C1 segment of cervical spinal cord (tissue), 14 donors: ENCODE data around the gene RETREG1.

Experiments used
- DNase-seq, 14 donors: peaks; one replicate each; lab custom pipeline; 2025; lab: John Stamatoyannopoulos, UW

Gene RETREG1

DNA sequence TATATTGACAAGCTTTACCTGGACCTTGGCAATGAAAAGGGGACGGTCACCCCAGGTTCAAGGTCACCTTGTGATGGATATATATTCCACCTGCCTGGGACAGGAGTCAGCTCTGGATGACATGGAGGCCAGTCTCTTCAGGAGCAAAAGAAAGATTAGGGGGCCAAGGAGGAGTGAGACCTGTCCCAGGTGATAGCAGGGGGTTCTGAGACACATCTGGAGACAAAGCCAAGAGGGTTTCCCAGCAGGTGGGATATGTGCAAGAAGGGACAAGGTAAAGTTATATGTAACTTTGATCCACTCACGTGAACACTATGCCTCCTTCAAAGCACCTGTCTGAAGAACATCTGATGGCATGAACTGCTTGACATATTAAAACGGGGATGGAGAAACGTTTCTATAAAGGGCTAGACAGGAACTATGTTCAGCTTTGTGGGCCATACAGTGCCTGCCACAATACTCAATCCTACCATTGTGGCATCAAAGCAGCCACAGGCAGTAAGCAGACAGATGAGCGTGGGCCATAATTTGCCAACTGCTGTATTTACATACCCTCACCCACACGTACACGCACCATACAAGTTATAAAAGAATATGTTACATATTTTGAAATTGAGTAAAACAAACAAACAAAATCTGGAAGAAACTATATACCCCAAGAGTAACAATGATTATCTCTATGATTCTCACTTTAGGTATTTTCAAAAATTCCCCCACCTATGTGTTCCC is 88.3 kb downstream of the RETREG1 start:
- DNase-seq, result no peak

DNA sequence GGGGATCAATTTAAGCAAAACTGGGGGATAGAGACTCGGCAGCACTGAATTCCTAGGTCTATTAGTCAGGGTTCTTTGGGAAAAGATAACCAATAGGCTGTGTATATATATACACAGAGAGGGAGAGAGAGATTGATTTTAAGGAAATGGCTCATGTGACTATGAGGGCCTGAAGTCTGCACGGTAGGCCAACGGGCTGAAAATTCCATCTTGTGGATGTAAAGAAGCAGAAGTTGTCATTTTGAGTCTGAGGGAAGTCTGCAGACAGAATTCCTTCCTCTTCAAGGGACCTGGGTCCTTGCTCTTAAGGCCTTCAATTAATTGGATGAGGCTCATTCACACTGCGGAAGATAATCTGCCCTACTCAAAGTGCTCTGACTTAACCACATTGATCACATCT is 91.1 kb downstream of the RETREG1 start:
- DNase-seq, result no peak

- no peak for DNase-seq
Measured at GRCh38 chr5:16524286-16524685, 92.5 kb downstream of the RETREG1 start.

GRCh38 chr5:16521521-16522483 is 95.0 kb downstream of the RETREG1 start:
- DNase-seq, result no peak

DNA sequence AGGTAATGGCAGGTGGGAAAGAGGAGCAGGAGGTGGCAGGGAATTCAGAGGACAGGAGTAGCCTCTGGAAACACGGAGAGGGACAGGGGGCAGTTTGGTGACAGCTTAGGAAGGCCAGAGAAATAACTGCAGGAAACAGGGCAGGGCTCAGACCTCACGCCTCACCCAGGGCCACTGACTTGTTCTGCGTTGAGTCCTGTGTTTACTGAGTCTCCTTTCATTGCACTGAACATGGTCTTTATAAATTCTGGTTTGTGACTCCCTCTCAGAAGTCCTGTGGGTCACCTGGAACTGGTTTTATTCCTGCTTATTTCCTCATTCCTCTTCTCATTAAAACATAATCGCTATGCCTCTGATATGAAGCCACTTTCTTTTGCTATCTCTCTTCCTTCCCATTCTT is 96.0 kb downstream of the RETREG1 start:
- no peak for DNase-seq

DNA sequence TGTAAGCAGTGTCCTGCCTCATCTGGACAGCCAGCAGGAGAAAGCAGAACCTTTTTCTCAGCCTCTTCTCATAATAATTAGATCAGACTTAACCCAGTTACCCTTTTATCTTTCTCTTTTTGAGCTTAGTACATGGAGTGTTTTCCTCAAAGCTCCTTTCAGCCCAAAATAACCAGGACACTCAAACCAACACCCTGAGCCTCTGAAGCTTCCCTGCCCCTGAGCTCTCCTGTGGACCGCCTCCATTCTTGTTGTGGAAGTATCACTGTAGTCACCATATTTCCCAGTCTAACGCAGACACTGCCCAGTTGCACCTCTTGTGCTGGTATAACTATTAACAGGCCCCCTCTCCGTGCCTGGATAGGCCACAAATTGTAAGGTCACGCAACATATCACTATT is 97.4 kb downstream of the RETREG1 start:
- no peak for DNase-seq

GRCh38 chr5:16518606-16519005 is 98.2 kb downstream of the RETREG1 start:
- no peak for DNase-seq

DNA sequence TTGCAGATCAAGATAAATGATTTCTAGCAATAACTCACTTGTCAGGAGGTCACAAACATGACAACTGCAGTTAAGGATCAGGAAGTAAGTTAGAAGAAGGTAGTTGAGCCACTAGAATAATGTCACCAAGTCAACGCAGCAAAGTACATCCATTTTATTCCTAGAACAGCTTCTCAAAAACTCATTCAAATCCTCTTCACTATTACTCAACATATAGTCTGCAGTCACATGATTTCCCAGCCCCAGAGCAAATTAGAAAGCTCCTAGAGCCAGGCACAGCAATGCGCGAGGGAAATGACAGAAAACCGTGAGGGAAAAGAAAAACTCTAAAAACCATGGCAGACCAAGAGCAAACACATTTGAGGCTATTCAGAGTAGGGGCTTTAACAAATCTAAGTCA is 101.3 kb downstream of the RETREG1 start:
- DNase-seq, result no peak

GRCh38 chr5:16510098-16510497 is 106.7 kb downstream of the RETREG1 start:
- no peak for DNase-seq

DNA sequence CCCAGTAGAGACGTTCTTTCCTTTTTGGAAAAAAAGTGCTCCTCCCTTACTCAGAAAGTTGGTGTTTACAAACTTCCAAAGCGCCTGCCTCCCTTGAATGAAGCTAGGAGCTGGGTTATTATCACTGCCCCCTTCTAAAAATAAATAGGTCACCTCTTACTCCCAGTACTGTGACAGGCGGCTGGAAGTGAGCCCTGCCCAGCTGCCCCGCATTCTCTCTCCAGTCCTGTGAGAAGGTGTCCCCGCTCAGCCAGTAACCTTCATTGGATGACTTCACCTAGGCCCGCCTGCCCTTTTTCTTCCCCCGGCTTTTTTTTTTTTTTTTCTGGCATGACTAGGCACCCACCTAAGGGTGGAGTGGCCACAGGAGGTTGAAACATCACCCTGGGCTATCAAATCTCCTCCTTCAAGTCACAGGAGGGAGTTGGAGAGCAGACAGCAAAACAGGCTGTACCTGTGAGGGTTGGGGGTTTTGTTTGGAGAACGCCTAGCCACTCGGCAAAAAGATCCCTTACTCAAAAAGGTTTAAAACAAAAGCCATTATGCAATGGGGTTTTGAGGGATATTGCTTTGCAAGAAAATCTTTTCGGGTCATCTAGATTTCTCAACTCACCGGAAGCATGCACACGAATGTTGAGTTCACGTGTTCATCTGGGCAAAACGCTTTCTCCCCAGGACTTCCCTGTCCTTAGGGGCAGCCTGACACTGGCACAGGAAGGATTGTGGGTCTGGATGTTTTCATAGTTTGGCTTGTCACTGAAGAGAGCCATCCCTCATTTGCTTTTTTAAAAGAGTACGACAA is 107.9 kb downstream of the RETREG1 start:
- peak in 3 of 14 donors; percentile 11 to 91 (median 16) for DNase-seq

- DNase-seq, result no peak
Measured at GRCh38 chr5:16507716-16508115, 109.1 kb downstream of the RETREG1 start.

DNA sequence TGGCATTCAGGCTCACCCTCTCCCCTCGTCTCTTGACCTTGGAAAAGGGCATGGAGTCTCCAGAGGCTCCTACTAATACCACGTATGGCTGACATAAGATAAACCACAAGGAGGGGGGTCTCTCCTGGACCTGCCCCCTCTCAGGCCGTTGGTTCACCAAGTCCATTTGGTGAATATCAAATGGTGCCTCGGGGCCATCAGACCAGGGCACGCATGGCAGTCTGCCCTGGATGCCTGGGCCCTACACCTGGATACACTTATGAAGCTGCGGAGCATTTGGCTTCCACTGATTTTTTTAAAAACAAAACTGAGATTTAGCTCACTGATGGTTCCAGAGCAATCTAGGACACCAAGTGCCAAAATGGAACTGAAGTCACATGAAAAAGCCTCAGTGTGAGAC is 110.9 kb downstream of the RETREG1 start:
- no peak for DNase-seq

DNA sequence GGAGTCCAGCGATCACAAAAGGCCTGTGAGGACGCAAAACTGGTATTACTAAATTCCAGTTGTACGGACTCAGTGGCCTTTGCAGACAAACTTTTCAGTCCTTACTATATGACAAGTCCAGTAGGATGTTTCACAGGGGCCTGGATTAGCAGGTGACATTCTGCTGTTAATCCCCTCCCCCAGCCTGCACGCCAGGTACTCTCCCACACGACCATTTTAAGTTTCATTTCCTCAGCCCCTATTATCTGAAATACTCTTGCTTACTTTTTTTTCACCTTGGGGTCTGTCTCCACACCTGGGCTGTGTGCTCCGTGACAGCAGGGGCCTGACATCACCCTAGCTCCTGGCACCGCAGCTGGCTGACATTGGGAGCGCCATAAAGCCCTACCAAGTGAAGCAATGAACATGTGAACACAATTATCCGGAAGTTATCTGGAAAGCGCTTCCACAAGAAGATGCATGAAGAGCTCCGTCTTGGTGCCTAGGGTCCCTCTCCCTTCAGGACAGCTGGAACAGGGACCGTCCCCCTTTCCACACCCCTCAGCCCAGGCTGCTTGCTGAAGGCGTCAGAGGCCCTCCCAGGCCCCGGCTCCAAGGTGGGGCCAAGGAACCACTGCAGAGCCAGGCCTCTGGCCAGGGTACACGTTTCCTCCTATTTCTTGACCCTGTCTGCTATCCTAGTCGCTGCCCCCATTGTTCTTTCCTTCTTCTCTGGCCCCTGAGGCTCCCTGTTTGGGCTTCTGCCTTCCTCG is 111.5 kb downstream of the RETREG1 start:
- no peak for DNase-seq

GRCh38 chr5:16504571-16504970 is 112.2 kb downstream of the RETREG1 start:
- no peak for DNase-seq

GRCh38 chr5:16502866-16503265 is 113.9 kb downstream of the RETREG1 start:
- no peak for DNase-seq

GRCh38 chr5:16500024-16500423 is 116.8 kb downstream of the RETREG1 start:
- DNase-seq, result no peak

DNA sequence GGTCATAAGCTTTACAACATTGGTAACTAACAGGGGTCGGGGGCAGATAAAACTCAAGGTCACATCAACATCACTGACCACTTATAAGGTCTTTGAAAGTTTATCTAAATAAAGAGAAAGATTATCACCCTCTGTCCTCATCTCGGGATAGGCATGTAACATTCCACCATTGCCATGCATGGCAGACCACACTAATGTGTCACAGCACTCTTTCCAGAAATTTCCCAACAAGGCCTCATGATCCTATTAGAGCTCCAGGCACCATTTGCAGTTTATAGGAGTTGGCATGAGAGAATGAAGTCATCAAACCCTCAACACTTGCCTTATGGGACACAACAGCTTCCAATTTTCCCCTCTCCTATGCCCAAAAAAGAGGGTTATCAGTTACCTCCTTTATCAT is 119.3 kb downstream of the RETREG1 start:
- DNase-seq, result no peak

DNA sequence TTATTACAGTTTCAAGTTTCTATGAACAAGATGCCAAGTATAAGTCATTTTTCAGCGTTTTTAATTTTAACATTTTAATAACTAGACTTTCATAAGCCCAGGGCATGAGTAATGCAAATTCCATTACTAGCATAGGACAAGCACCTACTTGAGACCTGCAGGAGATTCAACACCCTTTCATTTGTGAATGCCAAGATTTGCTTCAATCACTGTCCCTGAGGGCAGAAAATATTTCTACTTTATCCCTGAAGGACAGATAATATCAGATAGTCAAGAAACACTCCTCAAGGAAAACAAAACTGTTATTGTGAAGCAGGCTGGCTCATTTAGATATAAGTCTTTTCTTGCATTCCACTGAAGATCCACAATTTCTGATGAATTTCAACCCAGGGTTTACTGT is 123.5 kb downstream of the RETREG1 start:
- no peak for DNase-seq

- DNase-seq, result peak in 1 of 14 donors; percentile 2
Measured at GRCh38 chr5:16492398-16493140, 124.2 kb downstream of the RETREG1 start.

GRCh38 chr5:16490911-16491310 is 125.9 kb downstream of the RETREG1 start:
- DNase-seq, result no peak
